ENCODE measurements around the gene MAPK8. TPM values are rescaled to one million over a fixed set of nuclear protein-coding genes. Genes with fewer than 3 reads are reported as not detected.

The MAPK8 gene
- total RNA-seq, 3 donors from 2014 or later = 47.1 to 56.4 (median 53.5) TPM

DNA sequence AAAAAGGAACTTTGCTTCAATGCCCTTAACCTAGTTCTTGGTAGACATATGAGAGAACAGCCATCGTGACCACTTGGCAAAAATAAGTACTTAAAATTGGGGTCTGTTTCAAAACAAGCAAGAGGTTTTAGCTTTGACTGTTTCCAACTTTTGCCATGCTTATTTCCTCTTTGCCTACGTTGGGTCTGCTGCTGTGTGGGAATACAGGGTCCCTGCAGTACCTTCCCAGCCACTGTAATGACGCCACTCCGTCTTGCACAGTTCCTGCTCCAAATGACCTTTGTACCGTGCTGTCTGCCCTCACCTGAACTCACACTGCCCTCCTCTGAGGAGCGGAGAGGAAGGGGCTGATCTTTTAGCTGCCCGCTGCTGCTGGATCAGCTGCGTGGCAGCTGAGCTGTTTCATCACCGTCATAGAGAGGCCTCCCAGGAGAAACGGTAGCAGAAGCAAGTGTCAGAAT lies 133.1 kb downstream of the MAPK8 start:
- peak; percentile 90 for ATAC-seq
- H3K4me3 ChIP-seq = no peak overlapping the region
- no peaks in the 10 kb centered on the region for H3K4me1 ChIP-seq (ENCODE audit: low read depth)
- no peaks in the 10 kb centered on the region for H3K9me3 ChIP-seq
- no peaks in the 10 kb centered on the region for H3K36me3 ChIP-seq (ENCODE audit: low read depth)
- TF ChIP-seq, protein P1, sequence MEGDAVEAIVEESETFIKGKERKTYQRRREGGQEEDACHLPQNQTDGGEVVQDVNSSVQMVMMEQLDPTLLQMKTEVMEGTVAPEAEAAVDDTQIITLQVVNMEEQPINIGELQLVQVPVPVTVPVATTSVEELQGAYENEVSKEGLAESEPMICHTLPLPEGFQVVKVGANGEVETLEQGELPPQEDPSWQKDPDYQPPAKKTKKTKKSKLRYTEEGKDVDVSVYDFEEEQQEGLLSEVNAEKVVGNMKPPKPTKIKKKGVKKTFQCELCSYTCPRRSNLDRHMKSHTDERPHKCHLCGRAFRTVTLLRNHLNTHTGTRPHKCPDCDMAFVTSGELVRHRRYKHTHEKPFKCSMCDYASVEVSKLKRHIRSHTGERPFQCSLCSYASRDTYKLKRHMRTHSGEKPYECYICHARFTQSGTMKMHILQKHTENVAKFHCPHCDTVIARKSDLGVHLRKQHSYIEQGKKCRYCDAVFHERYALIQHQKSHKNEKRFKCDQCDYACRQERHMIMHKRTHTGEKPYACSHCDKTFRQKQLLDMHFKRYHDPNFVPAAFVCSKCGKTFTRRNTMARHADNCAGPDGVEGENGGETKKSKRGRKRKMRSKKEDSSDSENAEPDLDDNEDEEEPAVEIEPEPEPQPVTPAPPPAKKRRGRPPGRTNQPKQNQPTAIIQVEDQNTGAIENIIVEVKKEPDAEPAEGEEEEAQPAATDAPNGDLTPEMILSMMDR (IDR thresholded peaks at IDR 0.05) = no peak
- intact Hi-C loops (cut with DNase I, micrococcal nuclease) = no loop called here
- peak in 2 of 3 donors; percentile 64 to 69 for DNase-seq

DNA sequence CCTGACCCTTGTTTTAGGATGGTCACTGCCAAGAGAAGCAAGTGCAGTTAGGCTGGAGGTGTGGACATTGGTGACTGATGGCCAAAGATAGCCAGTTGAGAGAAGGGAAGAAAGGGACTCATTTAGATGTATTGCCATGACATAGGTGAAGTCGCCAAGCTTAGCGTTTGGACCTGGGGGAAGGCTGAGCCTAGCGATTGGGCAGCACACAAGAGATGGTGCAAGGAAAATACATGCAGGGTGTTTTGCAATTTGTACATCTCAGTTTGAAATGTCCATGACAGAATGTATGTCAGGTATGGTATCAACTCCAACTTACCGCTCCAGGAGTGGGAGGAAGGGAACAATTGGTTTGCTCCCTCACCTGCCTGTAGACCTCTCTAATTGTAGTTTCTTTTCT lies 134.3 kb downstream of the MAPK8 start:
- H3K9me3 ChIP-seq = no peaks in the 10 kb centered on the region
- TF ChIP-seq, protein P1 (IDR thresholded peaks at IDR 0.05) = no peak
- H3K36me3 ChIP-seq (ENCODE audit: low read depth) = no peaks in the 10 kb centered on the region
- no peak overlapping the region for H3K4me3 ChIP-seq
- DNase-seq = no peak
- ATAC-seq = no peak
- H3K4me1 ChIP-seq (ENCODE audit: low read depth) = no peaks in the 10 kb centered on the region
- intact Hi-C loops (cut with DNase I, micrococcal nuclease) = no loop called here

DNA sequence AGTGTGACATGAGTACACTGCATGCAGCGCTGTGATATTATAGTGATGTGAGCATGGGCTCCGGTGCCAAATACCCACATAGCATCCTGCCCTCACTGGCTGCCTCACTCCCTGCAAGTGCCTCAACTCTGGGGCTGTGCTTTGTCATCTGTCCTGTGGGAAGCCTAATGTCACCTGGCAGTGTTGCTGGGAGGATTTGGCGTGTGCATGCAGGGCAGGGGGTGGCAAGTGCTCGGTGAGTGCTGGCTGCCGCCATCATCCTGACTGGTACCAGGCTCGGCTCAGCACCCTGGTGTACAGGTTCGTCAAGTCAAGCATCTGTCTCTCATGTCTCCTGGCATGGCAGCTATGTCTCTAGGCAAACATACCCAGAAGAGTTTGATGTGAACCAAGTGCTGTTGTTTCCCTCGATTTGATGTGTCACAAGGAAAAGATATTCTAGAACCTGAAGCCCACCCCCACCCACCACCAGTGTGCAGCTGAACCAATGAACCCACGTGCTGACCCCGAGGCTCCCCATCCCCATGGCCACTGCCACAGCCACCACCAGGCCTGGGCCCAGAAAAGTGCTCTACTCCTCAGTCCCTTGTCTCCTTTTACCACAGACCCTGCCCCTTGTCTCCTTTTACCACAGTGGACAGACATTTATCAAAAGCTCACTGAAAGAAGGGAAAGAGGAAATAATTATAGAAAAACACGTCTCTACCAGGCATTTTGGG lies 135.8 kb downstream of the MAPK8 start:
- no peaks in the 10 kb centered on the region for H3K36me3 ChIP-seq (ENCODE audit: low read depth)
- peak in 1 of 3 donors; percentile 10 for DNase-seq
- TF ChIP-seq, protein P1 (IDR thresholded peaks at IDR 0.05) = no peak
- no peak for ATAC-seq
- no peak overlapping the region for H3K4me3 ChIP-seq
- no peaks in the 10 kb centered on the region for H3K9me3 ChIP-seq
- H3K4me1 ChIP-seq (ENCODE audit: low read depth) = no peaks in the 10 kb centered on the region
- intact Hi-C loops (cut with DNase I, micrococcal nuclease) = no loop called here

DNA sequence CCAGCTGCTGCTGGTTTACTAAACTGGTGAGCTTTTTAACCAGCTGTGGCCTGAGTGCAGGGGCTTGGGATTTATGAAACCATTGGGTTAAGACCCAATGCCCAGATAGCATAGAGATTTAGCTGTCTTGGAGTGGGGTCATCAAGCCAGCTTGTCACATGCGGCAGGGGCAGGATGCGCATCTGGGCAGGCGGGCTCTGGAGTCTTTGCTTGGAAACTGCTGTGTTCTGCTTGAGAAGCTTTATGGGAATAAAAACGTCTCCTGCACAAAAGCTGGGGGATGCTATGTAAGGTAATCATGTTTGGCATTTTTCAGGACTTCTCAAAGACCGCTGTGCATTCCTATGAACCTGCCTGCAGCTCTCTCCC lies 136.3 kb downstream of the MAPK8 start:
- TF ChIP-seq, protein P1 (IDR thresholded peaks at IDR 0.05) = no peak
- no peaks in the 10 kb centered on the region for H3K4me1 ChIP-seq (ENCODE audit: low read depth)
- ATAC-seq (no peak), DNase-seq (no peak)
- intact Hi-C loops (cut with DNase I, micrococcal nuclease) = no loop called here
- H3K36me3 ChIP-seq (ENCODE audit: low read depth) = no peaks in the 10 kb centered on the region
- H3K9me3 ChIP-seq = no peaks in the 10 kb centered on the region
- no peak overlapping the region for H3K4me3 ChIP-seq

DNA sequence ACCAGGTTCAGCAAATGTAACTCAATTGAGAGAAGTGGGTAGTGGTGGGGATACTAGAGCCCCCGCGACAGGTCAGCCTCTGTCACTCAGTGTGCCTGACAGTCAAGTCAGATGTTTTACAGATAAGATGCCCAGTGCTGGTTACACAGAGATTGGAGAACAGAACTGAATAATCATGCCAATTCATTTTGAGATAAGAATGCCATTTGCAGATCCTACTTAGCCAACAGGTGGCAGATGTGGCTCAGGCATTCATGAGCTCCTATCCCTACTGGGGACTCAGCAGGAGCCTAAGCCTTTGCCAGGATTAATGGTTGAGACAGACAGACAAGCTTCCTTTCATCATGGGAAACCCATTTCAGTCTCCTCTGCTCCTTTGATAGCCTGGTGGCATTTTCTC lies 137.8 kb downstream of the MAPK8 start:
- Histone ChIP-seq H3K36me3 (ENCODE audit: low read depth) (no peaks in the 10 kb centered on the region), H3K9me3 (no peaks in the 10 kb centered on the region), H3K4me1 (ENCODE audit: low read depth) (no peaks in the 10 kb centered on the region), H3K4me3 (no peak overlapping the region)
- ATAC-seq (no peak), DNase-seq (no peak)
- intact Hi-C loops (cut with DNase I, micrococcal nuclease) = no loop called here
- TF ChIP-seq, protein P1 (IDR thresholded peaks at IDR 0.05) = no peak
